ENCODE results near the gene PSME2. TPM values are rescaled to one million over a fixed set of nuclear protein-coding genes. Genes with fewer than 3 reads are reported as not detected.

Gene PSME2
- total and polyA plus RNA-seq, 9 of the 15 experiments (the other 6 are each of a cell fraction or from before 2014, with no cell fraction given): 111 to 579 (median 159) TPM

DNA sequence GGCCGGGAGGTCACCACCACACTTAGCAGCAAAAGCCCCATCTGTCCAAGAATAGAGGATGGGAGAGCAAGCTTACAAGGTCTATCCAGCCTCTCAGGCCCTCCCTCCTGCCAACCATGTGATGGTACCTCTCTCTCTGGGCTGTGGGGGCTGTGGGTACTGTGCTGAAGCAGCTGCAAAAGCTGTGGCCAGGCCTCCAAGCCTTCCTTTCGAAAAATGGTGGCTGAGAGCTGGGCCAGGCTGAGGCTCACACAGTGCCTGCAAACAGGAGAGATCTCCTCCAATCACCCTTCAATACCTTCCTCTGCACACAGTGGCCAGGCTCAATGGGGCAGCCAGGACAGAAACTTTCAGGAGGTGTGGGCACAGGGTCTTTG, 41.1 kb upstream of the PSME2 start (continued):
- TF ChIP-seq CREB3L1 (IDR thresholded peaks at IDR 0.05; ENCODE audit: borderline replicate concordance, low read depth) (no peak), E4F1 (CRISPR knock-in tag; IDR thresholded peaks at IDR 0.05; ENCODE audit: borderline replicate concordance) (no peak), ZNF175 (CRISPR knock-in tag; IDR thresholded peaks at IDR 0.05; ENCODE audit: low read depth) (no peak)

DNA sequence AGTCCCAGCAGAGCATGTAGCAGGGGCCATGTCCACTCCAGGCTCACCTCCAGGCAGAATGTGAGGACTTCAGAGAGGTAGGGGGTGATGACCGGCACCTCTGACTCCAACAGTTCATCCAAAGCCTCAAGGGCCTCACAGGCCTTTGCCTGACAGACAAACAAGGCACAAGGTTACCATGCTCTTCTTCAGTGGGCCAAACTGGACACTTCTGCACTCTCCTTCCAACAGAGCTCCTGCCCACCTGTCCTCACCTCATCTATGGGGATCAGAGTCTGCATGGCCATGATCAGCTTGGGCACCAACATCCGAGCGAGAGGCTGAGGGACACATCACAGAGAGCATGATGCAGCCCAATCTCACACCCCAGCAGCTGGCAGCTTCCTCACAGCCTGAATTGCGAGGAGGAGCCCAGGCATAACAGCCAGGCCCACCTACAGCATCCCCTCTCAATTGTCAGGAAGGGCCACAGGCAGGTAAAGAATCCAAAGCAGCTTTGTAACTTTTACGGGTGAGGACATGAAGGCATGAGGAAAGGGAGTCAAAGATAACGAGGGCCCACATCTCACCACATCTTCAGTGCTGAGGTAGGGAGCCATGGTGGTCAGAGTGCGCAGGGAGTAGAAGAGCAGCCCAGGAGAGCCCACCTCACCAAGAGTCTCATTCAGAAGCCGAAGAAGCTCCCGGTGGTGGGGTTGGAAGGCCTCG, 40.6 kb upstream of the PSME2 start:
- peak overlapping the region; percentile 87 to 91; a peak in 3 of 4 replicates for H3K9ac ChIP-seq (ENCODE audit: insufficient read depth in 1 of 2, low read depth in 2 of 2, low read length in 2 of 2)
- no peaks in the 10 kb centered on the region for H3K9me3 ChIP-seq (replicated peaks; ENCODE audit: control insufficient read depth, insufficient read depth, low read depth, low read length)
- H3K4me1 ChIP-seq (replicated peaks in 1 of 2; ENCODE audit: control insufficient read depth in 2 of 2, insufficient read depth in 2 of 2, low read length in 2 of 2): peaks cover 0 to 21% of the 10 kb centered on the region in 2 experiments; a peak in 3 of 5 replicates
- H3K36me3 ChIP-seq (ENCODE audit: control insufficient read depth, insufficient read depth, low read length): peaks cover 71% of the 10 kb centered on the region; the same call in 2 of the 3 replicates
- H3K4me2 ChIP-seq (ENCODE audit: insufficient read depth, low read length): 0 out of 2 replicates have a peak overlapping the region, but pooled peaks have one; percentile 87
- H3K4me3 ChIP-seq: peak overlapping the region; percentile 71; the same call in 1 of the 2 replicates
- no peak overlapping the region for H2AFZ ChIP-seq (ENCODE audit: low read depth, low read length)
- WGBS (ENCODE audit: insufficient coverage, low coverage, missing lambda C conversion rate): 81% methylated on average over 7 of the region's 10 CpGs
- peaks cover 3% of the 10 kb centered on the region for H3K9me1 ChIP-seq (ENCODE audit: control insufficient read depth, insufficient read depth, low read length)
- peaks cover 9% of the 10 kb centered on the region; the same call in 1 of the 2 replicates for H4K20me1 ChIP-seq (replicated peaks; ENCODE audit: control insufficient read depth, insufficient read depth, low read length)
- ChIA-PET POLR2A (no interaction called here), CTCF (ENCODE audit: low intra/inter-chr PET ratio) (no interaction called here)
- peaks cover 18% of the 10 kb centered on the region for H3K79me2 ChIP-seq (ENCODE audit: control insufficient read depth, insufficient read depth, low read length)
- no peak for DNase-seq (ENCODE audit: extremely low read depth in 1 of 4, low spot score in 3 of 4)
- TF ChIP-seq ZNF511 (CRISPR knock-in tag; IDR thresholded peaks at IDR 0.05): no peak
- TF ChIP-seq HNRNPLL (IDR thresholded peaks at IDR 0.05; ENCODE audit: low read depth, low read length, poor library complexity, severe bottlenecking): peak; percentile 14
- no peak for ATAC-seq
- H3K27ac ChIP-seq (ENCODE audit: extremely low read depth, low read depth, low read length): no peak overlapping the region
- FAIRE-seq: no peak
- no peaks in the 10 kb centered on the region for H3K27me3 ChIP-seq (ENCODE audit: control insufficient read depth in 2 of 2, insufficient read depth in 2 of 2, low read length in 2 of 2)
- intact Hi-C loops (cut with micrococcal nuclease) (no loop called here), in situ Hi-C loops (cut with MboI) (no loop called here)
- no TSS peak for BruUV-seq (replicated peaks)

All from K562 (cell line).